ENCODE results near the gene UBALD1.

UBALD1 gene

GRCh38 chr16:4646773-4647643, 32.3 kb upstream of the UBALD1 start:
- FAIRE-seq: no peak
- no peak for TF ChIP-seq PAX5 (IDR thresholded peaks at IDR 0.05; ENCODE audit: insufficient read depth, low read length, severe bottlenecking)
- no peak for TF ChIP-seq SPI1 (IDR thresholded peaks at IDR 0.05; ENCODE audit: low read depth, low read length)
- no peak for TF ChIP-seq TAF1 (IDR thresholded peaks at IDR 0.05; ENCODE audit: low read depth, low read length)
- TF ChIP-seq POU2F2 (IDR thresholded peaks at IDR 0.05; ENCODE audit: low read depth, low read length): no peak
- TF ChIP-seq POLR2A (IDR thresholded peaks at IDR 0.05; ENCODE audit: low read depth, low read length): no peak
- no peak for DNase-seq (ENCODE audit: insufficient read length, low spot score)

GRCh38 chr16:4641895-4642294, 27.2 kb upstream of the UBALD1 start:
- DNase-seq (ENCODE audit: insufficient read length, low spot score): no peak
- no peak for TF ChIP-seq POU2F2 (IDR thresholded peaks at IDR 0.05; ENCODE audit: low read depth, low read length)
- no peak for TF ChIP-seq PAX5 (IDR thresholded peaks at IDR 0.05; ENCODE audit: insufficient read depth, low read length, severe bottlenecking)
- no peak for TF ChIP-seq POLR2AphosphoS5 (IDR thresholded peaks at IDR 0.05; ENCODE audit: low read depth, low read length)
- TF ChIP-seq SPI1 (IDR thresholded peaks at IDR 0.05; ENCODE audit: low read depth, low read length): no peak
- TF ChIP-seq TAF1 (IDR thresholded peaks at IDR 0.05; ENCODE audit: low read depth, low read length): no peak
- TF ChIP-seq POLR2A (IDR thresholded peaks at IDR 0.05; ENCODE audit: low read depth, low read length): no peak
- FAIRE-seq: no peak

DNA sequence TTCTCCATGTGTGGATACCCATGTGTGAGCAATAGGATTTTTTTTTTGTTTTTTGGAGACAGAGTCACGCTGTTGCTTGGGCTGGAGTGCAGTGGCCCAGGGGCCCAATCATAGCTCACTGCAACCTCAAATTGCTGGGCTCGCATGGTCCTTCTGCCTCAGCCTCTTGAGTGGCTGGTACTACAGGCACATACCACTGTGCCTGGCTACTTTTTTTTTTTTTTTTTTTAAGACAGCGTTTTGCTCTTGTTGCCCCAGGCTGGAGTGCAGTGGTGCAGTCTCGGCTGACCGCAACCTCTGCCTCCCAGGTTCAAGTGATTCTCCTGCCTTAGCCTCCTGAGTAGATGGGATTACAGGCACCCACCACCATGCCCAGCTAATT, 26.6 kb upstream of the UBALD1 start:
- no peak for DNase-seq (ENCODE audit: insufficient read length, low spot score)
- TF ChIP-seq SPI1 (IDR thresholded peaks at IDR 0.05; ENCODE audit: low read depth, low read length) (no peak), TAF1 (IDR thresholded peaks at IDR 0.05; ENCODE audit: low read depth, low read length) (no peak), PAX5 (IDR thresholded peaks at IDR 0.05; ENCODE audit: insufficient read depth, low read length, severe bottlenecking) (no peak), POLR2A (IDR thresholded peaks at IDR 0.05; ENCODE audit: low read depth, low read length) (no peak), POLR2AphosphoS5 (IDR thresholded peaks at IDR 0.05; ENCODE audit: low read depth, low read length) (no peak), POU2F2 (IDR thresholded peaks at IDR 0.05; ENCODE audit: low read depth, low read length) (no peak)
- no peak for FAIRE-seq

DNA sequence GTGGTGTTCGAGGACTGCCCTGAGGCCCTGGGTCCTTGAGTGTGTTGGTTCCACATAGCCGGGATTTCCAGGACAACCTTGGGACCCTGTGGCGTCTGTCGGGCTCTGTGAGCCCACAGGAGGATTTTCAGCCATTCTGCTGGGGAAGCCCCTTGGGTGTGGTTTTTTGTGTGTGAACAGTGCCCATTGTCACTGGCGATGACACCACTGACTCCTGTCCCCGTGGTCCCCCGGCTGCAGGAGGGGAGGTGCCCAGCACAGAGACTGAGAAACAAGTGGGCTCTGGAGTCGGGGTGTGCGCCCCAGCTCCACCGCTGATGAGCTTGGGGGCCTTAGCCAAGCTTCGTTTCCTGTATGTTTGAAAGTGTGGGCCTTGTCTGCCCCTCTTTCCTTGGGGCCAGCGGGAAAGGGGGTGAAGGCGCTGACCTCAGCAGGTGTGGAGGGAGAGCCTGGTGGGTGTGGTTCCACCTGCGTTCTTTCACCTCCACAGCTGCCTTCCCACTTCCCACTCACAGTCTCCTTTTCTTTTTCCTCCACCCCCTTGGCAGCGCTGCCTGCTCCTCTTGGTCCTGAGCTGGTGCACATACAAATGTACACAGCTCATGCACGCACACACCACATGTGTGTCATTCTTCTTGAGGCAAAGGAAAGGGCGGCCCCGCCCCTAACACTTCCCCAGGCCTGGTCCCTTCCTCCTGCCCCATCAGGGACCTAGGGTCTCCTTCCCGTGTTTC, 26.1 kb upstream of the UBALD1 start:
- no peak for DNase-seq (ENCODE audit: insufficient read length, low spot score)
- FAIRE-seq: no peak
- TF ChIP-seq POLR2A (IDR thresholded peaks at IDR 0.05; ENCODE audit: low read depth, low read length) (no peak), TAF1 (IDR thresholded peaks at IDR 0.05; ENCODE audit: low read depth, low read length) (no peak), POU2F2 (IDR thresholded peaks at IDR 0.05; ENCODE audit: low read depth, low read length) (no peak), POLR2AphosphoS5 (IDR thresholded peaks at IDR 0.05; ENCODE audit: low read depth, low read length) (no peak), PAX5 (IDR thresholded peaks at IDR 0.05; ENCODE audit: insufficient read depth, low read length, severe bottlenecking) (no peak), SPI1 (IDR thresholded peaks at IDR 0.05; ENCODE audit: low read depth, low read length) (no peak)

GRCh38 chr16:4639899-4640509, 25.3 kb upstream of the UBALD1 start:
- DNase-seq (ENCODE audit: insufficient read length, low spot score) (no peak), FAIRE-seq (no peak)
- TF ChIP-seq TAF1 (IDR thresholded peaks at IDR 0.05; ENCODE audit: low read depth, low read length): no peak
- no peak for TF ChIP-seq PAX5 (IDR thresholded peaks at IDR 0.05; ENCODE audit: insufficient read depth, low read length, severe bottlenecking)
- TF ChIP-seq POLR2A (IDR thresholded peaks at IDR 0.05; ENCODE audit: low read depth, low read length): no peak
- TF ChIP-seq SPI1 (IDR thresholded peaks at IDR 0.05; ENCODE audit: low read depth, low read length): no peak
- TF ChIP-seq POLR2AphosphoS5 (IDR thresholded peaks at IDR 0.05; ENCODE audit: low read depth, low read length): no peak
- TF ChIP-seq POU2F2 (IDR thresholded peaks at IDR 0.05; ENCODE audit: low read depth, low read length): no peak

DNA sequence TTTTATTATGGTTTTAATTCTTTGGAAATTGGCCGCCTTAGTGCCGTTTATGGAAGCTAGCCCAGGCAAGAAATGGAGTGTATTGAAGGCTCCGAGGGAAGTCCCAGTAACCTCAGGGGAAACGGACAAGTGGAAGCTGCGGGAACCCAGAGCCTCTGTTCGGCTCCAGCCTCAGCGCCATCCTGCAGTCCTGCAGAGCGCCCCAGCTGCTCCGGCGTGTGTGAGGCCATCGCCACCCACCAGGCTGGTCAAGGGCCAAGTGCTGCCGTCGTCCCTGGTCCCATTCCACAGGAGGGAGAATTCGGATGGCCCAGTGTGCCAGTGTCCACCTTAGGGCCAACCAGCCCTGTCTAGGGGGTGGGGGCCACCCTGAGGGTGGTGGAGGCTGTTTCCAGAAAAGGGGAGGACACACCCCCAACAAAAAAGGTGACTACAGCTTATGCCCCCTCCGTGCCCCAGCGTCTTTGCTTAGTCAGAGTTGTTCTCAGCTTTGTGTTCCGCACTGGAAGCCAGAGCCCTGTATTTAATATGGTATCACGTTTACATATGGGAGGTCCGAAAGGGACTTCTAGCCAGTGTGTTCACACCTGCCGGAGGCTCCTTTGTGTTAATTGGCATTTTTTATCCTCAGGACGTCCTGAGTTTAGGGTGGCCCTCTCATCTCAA, 22.9 kb upstream of the UBALD1 start:
- FAIRE-seq: no peak
- TF ChIP-seq POU2F2 (IDR thresholded peaks at IDR 0.05; ENCODE audit: low read depth, low read length): no peak
- TF ChIP-seq SPI1 (IDR thresholded peaks at IDR 0.05; ENCODE audit: low read depth, low read length): no peak

GRCh38 chr16:4636196-4636595, 21.5 kb upstream of the UBALD1 start:
- no peak for DNase-seq (ENCODE audit: insufficient read length, low spot score)
- TF ChIP-seq PAX5 (IDR thresholded peaks at IDR 0.05; ENCODE audit: insufficient read depth, low read length, severe bottlenecking): no peak
- TF ChIP-seq SPI1 (IDR thresholded peaks at IDR 0.05; ENCODE audit: low read depth, low read length): no peak
- TF ChIP-seq POLR2AphosphoS5 (IDR thresholded peaks at IDR 0.05; ENCODE audit: low read depth, low read length): no peak
- TF ChIP-seq TAF1 (IDR thresholded peaks at IDR 0.05; ENCODE audit: low read depth, low read length): no peak
- no peak for TF ChIP-seq POLR2A (IDR thresholded peaks at IDR 0.05; ENCODE audit: low read depth, low read length)
- no peak for TF ChIP-seq POU2F2 (IDR thresholded peaks at IDR 0.05; ENCODE audit: low read depth, low read length)
- FAIRE-seq: no peak

More for the DNA sequence above, 22.9 kb upstream of the UBALD1 start:
- no peak for DNase-seq (ENCODE audit: insufficient read length, low spot score)

DNA sequence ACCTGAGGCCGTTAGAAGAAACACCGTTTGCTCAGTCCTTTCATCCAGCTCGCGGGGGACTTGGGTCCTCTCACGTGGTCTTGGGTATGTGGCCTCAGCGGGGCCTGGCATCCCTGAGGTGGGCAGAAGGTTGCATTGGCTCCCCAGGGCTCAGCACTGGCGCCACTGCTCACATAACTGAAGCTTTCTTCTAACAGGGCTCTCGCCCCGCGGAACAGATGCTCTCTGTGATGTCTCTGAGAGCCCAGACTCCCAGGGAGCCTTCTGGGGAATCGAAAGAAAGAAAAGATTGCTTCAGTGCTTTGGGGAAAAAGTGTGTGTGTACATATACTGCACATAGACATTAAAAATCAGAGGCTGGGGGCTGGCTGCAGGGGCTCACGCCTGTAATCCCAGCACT, 20.1 kb upstream of the UBALD1 start:
- FAIRE-seq: no peak
- TF ChIP-seq POLR2AphosphoS5 (IDR thresholded peaks at IDR 0.05; ENCODE audit: low read depth, low read length): no peak
- no peak for TF ChIP-seq TAF1 (IDR thresholded peaks at IDR 0.05; ENCODE audit: low read depth, low read length)
- no peak for TF ChIP-seq PAX5 (IDR thresholded peaks at IDR 0.05; ENCODE audit: insufficient read depth, low read length, severe bottlenecking)
- no peak for TF ChIP-seq POLR2A (IDR thresholded peaks at IDR 0.05; ENCODE audit: low read depth, low read length)
- TF ChIP-seq POU2F2 (IDR thresholded peaks at IDR 0.05; ENCODE audit: low read depth, low read length): no peak
- TF ChIP-seq SPI1 (IDR thresholded peaks at IDR 0.05; ENCODE audit: low read depth, low read length): no peak
- no peak for DNase-seq (ENCODE audit: insufficient read length, low spot score)

Data from GM12891 (cell line).